NOMO-1 treated with DMSO at 0.1 percent for 48 hours (cell line): ENCODE results near the gene LIN28A.
"Not testable (repeated sequence)": the region's sequence is repeated elsewhere in the genome, so short reads cannot be mapped to it uniquely, and the experiment has no call there.

Source experiments
- DNase-seq: peaks from one replicate; lab custom pipeline; 2025; ENCODE audit not compliant: unreplicated experiment; lab: John Stamatoyannopoulos, UW

LIN28A gene

GRCh38 chr1:26410706-26411623 is at the start of gene LIN28A:
TSS of gene LIN28A (plus strand) at chr1:26410817. CDS start at chr1:26410892, 75 bp downstream.
- no peak for DNase-seq

DNA sequence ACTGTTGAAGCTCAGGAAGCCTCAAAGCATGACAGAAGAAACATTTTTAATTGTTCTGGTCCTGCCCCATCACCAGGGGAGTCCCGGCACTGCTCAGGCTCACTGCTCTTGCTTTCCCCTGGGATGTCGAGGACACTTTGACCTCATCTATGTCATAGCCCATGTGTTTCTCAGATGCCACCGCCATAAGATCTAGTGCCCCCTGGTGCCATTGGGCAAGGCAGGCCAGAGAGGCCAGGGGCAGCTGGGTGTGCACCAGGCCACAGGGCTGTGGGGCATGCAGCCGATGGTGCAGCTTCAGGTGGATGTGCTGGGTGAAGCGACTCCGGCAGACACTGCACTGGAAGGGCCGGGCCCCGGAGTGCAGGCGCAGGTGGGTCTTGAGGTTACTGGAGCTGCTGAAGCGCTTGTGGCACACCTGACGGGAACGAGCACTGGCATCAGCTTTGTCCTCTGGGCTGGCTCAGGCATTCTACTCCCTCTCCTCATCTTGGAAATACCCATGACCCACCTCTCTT is 49.0 kb upstream of the LIN28A start:
- DNase-seq = no peak

DNA sequence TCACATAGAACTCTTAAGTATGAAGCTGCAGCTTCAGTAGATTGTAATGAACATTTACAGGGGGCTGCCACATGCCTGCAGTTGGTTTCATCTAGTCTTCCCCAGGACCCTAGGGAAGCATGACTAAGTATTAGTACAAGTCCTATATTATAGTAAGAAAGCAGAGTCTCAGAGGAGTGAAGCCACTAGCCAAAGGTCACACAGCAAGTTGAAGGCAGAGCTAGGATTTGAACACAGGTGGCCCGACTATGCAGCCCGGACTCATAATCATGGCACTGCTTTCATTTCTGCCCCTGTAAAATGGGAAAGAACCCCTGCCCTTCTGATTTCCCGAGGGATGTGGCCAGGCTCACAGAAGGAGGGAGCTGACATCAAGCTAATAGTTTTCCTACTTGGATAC is 48.3 kb upstream of the LIN28A start:
- DNase-seq = no peak

DNA sequence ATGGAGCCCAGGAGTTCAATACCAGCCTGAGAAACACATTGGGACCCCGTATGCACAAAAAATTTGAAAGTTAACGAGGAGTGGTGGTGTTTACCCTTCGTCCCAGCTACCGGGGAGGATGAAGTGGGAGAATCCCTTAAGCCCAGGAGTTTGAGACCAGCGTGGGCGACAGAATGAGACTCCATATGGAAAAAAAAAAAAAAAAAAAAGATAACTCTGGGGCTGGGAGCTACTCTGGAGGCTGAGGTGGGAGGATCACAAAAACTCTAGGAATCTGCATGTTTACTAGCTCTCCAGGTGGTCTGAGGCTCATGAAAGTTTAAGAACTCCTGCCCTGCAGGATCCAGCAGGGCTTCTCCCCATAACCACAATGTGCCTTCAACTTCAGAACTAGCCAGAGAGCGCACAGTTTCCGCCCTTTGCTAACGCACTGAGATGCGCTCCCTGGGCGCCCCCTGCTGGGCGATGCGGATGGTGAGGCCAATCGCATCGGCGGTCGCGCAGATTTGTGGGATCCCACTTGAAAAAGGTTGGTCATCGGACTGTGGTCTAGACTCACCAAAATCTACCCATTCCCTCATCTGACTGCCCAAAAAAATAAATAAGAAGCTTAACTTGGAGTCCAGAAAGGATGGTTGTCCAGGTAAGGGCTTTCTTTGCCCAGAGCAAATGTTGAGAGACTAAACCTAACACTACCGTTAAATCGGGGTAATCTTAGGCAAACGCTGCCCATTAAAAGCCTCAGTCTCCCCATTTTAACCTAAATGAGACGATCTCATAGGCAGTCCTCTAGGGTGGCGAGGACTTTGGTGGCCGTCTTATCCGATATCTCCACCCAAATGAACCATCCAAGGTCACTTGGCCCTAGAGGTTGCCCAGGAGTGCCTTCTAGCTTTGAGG is 46.8 kb upstream of the LIN28A start:
- DNase-seq = peak; percentile 80

DNA sequence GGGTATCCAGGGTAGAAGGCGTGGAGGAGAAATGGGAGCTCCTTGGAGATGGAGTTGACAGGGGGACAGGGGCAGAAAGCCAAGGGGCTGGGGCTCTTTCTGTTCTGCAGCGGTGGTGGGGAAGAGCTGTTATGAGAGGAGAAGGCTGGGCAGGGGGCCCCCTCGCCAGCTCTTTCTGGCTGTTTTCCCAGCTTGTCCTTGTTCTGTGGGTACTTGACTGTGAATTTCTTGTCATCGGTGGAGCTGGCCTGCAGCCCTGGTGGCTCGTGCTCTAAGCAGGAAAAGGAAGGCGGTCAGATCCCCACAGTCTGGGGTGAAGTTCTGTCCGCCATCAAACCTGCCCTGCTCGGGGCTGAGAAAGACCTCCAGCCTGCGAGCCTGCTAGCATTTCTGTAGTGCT is 45.7 kb upstream of the LIN28A start:
- no peak for DNase-seq

GRCh38 chr1:26367441-26367840 is 43.2 kb upstream of the LIN28A start:
- no peak for DNase-seq

DNA sequence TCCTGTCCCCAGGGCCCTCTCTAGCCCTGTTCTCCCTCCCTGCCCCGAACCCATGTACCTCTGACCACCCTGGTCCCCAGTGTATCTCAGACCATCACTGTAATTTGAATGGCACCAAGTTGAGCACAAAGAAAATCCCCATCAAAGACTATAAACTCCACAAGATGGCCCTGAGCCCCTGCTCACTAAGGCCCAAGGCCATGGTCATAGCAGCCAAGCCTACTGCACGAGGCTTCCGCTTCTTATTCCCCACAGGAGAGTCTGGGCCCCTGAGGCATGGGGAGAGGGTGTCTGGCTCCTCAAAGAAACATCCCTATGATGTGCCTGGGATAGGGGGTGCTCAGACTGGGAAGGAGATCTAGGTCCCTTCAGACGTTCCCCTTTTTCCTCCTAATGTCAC is 42.6 kb upstream of the LIN28A start:
- no peak for DNase-seq

DNA sequence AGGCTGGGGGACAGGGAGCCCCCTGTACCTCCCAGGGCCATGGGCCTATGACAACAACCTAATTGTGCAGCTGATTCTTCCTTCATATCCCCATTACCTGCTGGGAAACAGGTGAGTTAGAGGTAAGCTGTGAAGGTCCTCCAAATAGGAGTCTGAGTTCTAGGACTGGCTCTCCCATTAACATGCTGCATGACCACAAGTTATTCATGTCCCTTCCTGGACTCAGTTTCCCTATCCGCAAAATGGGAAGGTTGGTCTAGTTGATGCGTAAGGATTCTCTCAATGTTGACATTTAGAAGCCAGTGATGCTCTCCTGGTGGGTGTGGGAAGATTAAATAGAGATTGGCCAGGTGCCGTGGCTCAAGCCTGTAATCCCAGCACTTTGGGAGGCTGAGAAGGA is 42.1 kb upstream of the LIN28A start:
- DNase-seq = no peak

DNA sequence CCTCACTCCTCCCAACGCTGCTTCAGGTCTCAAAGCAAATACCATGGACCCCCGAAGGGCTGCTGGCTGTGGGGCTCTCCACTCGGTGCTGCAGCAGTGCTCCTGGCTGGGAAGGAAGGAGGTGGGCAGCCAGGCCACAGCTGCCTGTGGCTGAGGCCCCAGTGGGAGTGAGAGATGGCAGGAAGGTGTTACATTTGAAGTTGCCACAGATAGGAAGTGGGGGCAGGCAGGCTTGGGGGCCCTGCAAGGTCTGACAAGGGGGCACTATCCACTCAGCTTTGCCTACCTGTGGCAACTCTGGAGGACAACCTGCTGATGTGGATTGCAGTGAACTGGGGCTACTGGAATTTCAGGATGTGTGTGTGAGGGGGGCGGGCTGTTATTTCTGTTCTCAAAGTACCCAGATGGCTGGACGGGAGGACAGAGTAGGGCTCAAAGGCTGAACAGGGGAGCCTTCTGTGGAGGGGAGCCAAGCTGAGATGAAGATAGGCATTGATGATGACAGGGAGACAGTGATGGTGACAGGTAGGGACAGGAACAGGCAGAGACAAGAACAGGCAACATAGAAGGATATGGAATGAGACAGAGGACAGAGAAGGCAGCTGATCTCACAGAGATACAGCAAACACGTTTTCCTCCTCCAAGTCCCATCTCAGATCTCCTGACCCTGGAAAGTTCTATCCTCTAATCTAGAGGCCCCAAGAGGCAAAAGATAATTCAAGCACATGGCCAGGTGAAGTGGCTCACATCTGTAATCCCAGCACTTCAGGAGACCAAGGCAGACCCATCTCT is 39.8 kb upstream of the LIN28A start:
- DNase-seq = no peak

GRCh38 chr1:26372039-26372438 is 38.6 kb upstream of the LIN28A start:
- no peak for DNase-seq

DNA sequence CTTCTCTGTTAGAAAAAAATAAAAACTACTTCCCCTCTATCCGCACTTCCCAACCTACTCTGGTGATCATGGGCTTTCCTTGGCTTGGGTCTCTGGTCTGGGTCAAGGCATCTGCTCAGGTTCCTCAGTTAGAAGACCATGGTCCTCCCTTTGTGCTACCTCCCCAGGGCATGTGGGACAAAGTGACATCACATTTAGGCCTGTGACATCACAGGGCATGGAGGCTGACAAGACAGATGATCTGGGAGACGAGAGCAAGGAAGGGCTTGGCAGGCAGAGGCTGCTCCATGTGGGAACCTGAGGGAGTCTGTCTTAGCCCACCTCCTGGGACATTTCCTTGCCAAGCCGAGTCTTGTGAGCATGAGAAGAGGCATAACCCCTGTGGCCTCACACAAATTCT is 38.0 kb upstream of the LIN28A start, which contains the start of gene ZNF683:
ZNF683 (minus strand) TSS at position 140 of the 400 bp plus-strand sequence. CDS start 4,179 bp downstream, outside the sequence.
- not testable (repeated sequence) for DNase-seq

GRCh38 chr1:26373281-26373680 is 37.3 kb upstream of the LIN28A start:
- DNase-seq = no peak

GRCh38 chr1:26373789-26374188 is 36.8 kb upstream of the LIN28A start:
- DNase-seq = no peak

DNA sequence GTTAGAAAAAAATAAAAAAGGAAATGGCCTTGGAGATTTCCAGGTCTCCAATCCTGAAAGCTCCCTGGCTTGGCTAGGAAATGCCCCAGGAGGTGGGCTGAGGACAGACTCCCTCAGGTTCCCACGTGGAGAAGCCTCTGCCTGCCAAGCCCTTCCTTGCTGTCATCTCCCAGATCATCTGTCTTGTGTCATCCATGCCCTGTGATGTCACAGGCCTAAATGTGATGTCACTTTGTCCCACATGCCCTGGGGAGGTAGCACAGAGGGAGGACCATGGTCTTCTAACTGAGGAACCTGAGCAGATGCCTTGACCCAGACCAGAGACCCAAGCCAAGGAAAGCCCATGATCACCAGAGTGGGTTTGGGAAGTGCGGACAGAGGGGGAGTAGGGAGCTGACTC is 36.3 kb upstream of the LIN28A start:
- not testable (repeated sequence) for DNase-seq

DNA sequence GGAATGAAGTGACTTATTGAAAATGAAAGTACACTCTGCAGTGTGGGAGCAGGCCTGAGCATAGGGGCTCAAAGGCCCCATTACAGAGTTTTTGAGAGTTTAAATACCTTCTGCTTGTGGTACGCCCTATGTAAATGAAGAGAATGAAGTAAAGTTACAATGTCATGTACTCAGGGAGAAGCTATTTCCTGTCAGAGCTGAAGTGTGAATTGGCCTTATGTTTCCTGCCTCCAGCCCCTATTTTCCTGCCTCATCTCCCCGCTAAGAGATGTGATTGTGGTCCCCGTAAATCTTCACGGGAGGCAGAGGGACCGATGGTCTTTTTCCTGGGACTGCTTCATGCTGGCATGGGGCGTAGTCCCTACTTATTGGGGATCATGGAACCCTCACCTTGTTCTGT is 35.5 kb upstream of the LIN28A start:
- no peak for DNase-seq

- no peak for DNase-seq
These were observed 34.6 kb upstream of the LIN28A start for GRCh38 chr1:26376050-26376449.

- DNase-seq = peak; percentile 82
These were observed 32.3 kb upstream of the LIN28A start for GRCh38 chr1:26378088-26378878.

- DNase-seq = no peak
These were observed 31.8 kb upstream of the LIN28A start for GRCh38 chr1:26378879-26379251.

DNA sequence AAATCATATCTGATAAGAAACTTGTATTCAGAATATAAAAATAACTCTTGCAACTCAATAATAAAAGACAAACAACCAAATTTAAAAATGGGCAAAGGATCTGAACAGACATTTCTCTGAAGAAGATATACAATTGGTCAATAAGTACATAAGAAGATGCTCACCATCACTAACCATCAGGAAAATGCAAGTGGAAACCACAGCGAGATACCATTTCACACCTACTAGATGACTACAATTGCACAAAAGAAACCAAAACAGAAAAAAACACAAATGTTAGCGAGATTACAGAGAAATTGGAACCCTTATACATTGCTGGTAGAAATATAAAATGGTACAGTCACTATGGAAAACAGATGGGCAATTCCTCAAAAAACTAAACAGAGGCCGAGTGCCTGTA is 26.5 kb upstream of the LIN28A start:
- DNase-seq = no peak

DNA sequence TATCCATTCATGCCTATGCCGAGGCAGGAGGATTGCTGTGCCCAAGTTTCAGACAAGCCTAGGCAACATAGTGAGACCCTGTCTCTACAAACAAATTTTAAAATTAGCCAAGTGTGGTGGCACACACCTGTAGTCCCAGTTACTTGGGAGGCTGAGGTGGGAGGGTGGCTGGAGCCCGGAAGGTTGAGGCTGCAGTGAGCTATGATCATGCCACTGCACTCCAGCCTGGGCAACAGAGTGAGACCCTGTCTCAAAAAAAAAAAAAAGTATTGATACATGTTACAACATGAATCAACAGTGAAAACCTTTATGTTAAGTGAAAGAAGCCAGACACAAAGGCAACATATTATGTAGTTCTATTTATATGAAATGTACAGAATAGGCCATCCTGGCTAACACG is 25.6 kb upstream of the LIN28A start:
- not testable (repeated sequence) for DNase-seq
